Lung (tissue), 13 donors: ENCODE data around the gene EHD4. TPM values are rescaled to one million over a fixed set of nuclear protein-coding genes. Genes with fewer than 3 reads are reported as not detected.
A peak's percentile ranks its signal among the peaks of the same experiment; 100 is the strongest.

ENCODE experiments used
- ATAC-seq: fragments of 200-7000 bp; cut with Tn5 transposase; one replicate; pipeline ENCODE4 v1.9.1; 2020; ENCODE audit warnings: moderate number of reproducible peaks; ENCODE audit not compliant: insufficient read depth, low FRiP score
- DNase-seq, 3 donors: peaks; one replicate each; pipeline ENCODE4 v3.0.0-alpha.2; 2013 to 2017
- H3K27ac ChIP-seq, 2 donors: one replicate each; pipeline ENCODE4 v1.5.1; 2013; ENCODE audit warnings: mild to moderate bottlenecking in 2 of 2, moderate library complexity in 2 of 2, control low read depth in 1 of 2, inconsistent platforms in 1 of 2, low read depth in 1 of 2, low read length in 1 of 2
- H3K27me3 ChIP-seq, 3 donors: one replicate each; pipeline ENCODE4 v1.5.1; 2013; ENCODE audit warnings: low read length in 2 of 3; ENCODE audit not compliant: control insufficient read depth in 3 of 3, insufficient read depth in 3 of 3
- H3K36me3 ChIP-seq, 4 donors: one replicate each; pipeline ENCODE4 v1.5.1; 2013; ENCODE audit warnings: low read length in 4 of 4, mild to moderate bottlenecking in 1 of 4, moderate library complexity in 1 of 4; ENCODE audit not compliant: control insufficient read depth in 4 of 4, insufficient read depth in 4 of 4
- H3K4me1 ChIP-seq, 5 donors: one replicate each; pipeline ENCODE4 v1.5.1; 2013; ENCODE audit warnings: low read length in 5 of 5, mild to moderate bottlenecking in 2 of 5, moderate library complexity in 1 of 5; ENCODE audit not compliant: control insufficient read depth in 5 of 5, insufficient read depth in 5 of 5
- H3K4me3 ChIP-seq: one replicate; pipeline ENCODE4 v1.5.1; 2013; ENCODE audit warnings: mild to moderate bottlenecking, control low read depth, moderate library complexity
- H3K9ac ChIP-seq, 2 donors: one replicate each; pipeline ENCODE4 v1.5.1; 2013; ENCODE audit warnings: low read length in 2 of 2, control low read depth in 1 of 2; ENCODE audit not compliant: insufficient read depth in 1 of 2
- H3K9me3 ChIP-seq, 4 donors: one replicate each; pipeline ENCODE4 v1.5.1; 2013; ENCODE audit warnings: low read length in 3 of 4, mild to moderate bottlenecking in 1 of 4, moderate library complexity in 1 of 4; ENCODE audit not compliant: control insufficient read depth in 4 of 4, insufficient read depth in 3 of 4
- CTCF ChIP-seq: IDR thresholded peaks from 2 replicates; pipeline ENCODE4 v1.5.1; 2012; ENCODE audit warnings: mild to moderate bottlenecking; ENCODE audit errors: control extremely low read depth, extremely low read depth
- WGBS, 2 donors: extraction: QIAGEN DNeasy Blood & Tissue Kit; methylation state at CpG; one replicate each; pipeline ENCODE4 v1.1.7; 2013; 5-methylcytosine and 5-hydroxymethylcytosine counted together
- polyA plus RNA-seq, 2 donors: library from polyadenylated mRNA; stranded (reverse); fragments of 200-250 nt; gene quantifications; one replicate each; pipeline ENCODE4 v1.2.1, GENCODE V29; 2013
- small RNA-seq: library from RNA; depleted of rRNA; stranded (forward); fragments of <200 nt; gene quantifications from one replicate; pipeline ENCODE3, GENCODE V24; 2014; ENCODE audit warnings: low replicate concordance
- total RNA-seq, 2 donors: library from RNA; depleted of rRNA in 1 of 2; stranded (reverse); fragments of >200 nt in 1 of 2; gene quantifications; one replicate each; pipeline ENCODE4 v1.2.1, GENCODE V29; 2014 to 2021
- donor health status: control.
- donor health status: control.
- donor health status: Bipolar disorder and iron deficiency.
- donor health status: healthy.
- donor health status: DM: yes; HTN: yes; CAD: no.

Gene EHD4
- total and polyA plus RNA-seq, 4 donors, result 16.4 to 36.3 (median 25.9) TPM

- Histone ChIP-seq H3K4me3 (no peak overlapping the region), H3K27me3 (no peaks in the 10 kb centered on the region), H3K9ac (no peak overlapping the region), H3K27ac (no peak overlapping the region), H3K36me3 (peaks cover 0 to 53% (median 15%) of the 10 kb centered on the region in 4 donors), H3K4me1 (peaks cover 0 to 43% (median 2%) of the 10 kb centered on the region in 5 donors), H3K9me3 (no peaks in the 10 kb centered on the region)
- DNase-seq, result peak; percentile 61 to 66 (median 64)
- WGBS, 2 donors, result 86 to 88% methylated on average over 10 of the region's 10 CpGs
- no peak for ATAC-seq
- TF ChIP-seq CTCF, result no peak
These were observed 123.7 kb downstream of the EHD4 start for GRCh38 chr15:41848631-41849030.

- H3K9ac ChIP-seq, result no peak overlapping the region
- no peak for ATAC-seq
These were observed 124.4 kb downstream of the EHD4 start for GRCh38 chr15:41847981-41848380.

GRCh38 chr15:41847206-41847605 is 125.2 kb downstream of the EHD4 start:
- H3K9me3 ChIP-seq, result no peaks in the 10 kb centered on the region
- peaks cover 0 to 58% (median 16%) of the 10 kb centered on the region in 4 donors for H3K36me3 ChIP-seq
- no peak overlapping the region for H3K27ac ChIP-seq
- DNase-seq, result no peak
- no peak for ATAC-seq
- H3K27me3 ChIP-seq, result no peaks in the 10 kb centered on the region
- H3K4me1 ChIP-seq, result peaks cover 0 to 29% (median 2%) of the 10 kb centered on the region in 5 donors
- no peak for TF ChIP-seq CTCF
- H3K4me3 ChIP-seq, result no peak overlapping the region
- WGBS, 2 donors, result 89 to 97% methylated on average over 14 of the region's 14 CpGs
- no peak overlapping the region for H3K9ac ChIP-seq

More at GRCh38 chr15:41847981-41848380, 124.4 kb downstream of the EHD4 start:
- H3K27me3 ChIP-seq, result no peaks in the 10 kb centered on the region
- H3K36me3 ChIP-seq, result peaks cover 0 to 57% (median 16%) of the 10 kb centered on the region in 4 donors
- H3K4me3 ChIP-seq, result no peak overlapping the region
- WGBS, 2 donors, result 96 to 99% methylated on average over 9 of the region's 9 CpGs
- H3K9me3 ChIP-seq, result no peaks in the 10 kb centered on the region
- TF ChIP-seq CTCF, result no peak
- H3K27ac ChIP-seq, result no peak overlapping the region
- peaks cover 0 to 37% (median 2%) of the 10 kb centered on the region in 5 donors for H3K4me1 ChIP-seq
- DNase-seq, result no peak

Small RNA genes within 50 kb of the gene (small RNA-seq; reads per million reads assigned to genes)
- not detected for gene MIR4310
- not detected for gene RNA5SP393

Other genes with a start within 250 kb of the EHD4 start
- gene MAPKBP1, start 198.1 kb downstream of the EHD4 start, total RNA-seq, result 10 to 100 TPM; 20.2 to 25.7 TPM
- gene MAPKBP1, start 198.1 kb downstream of the EHD4 start, polyA plus RNA-seq, result 10 to 100 TPM in 1 of 2 donors, 1 to 10 TPM in 1; 7.2 to 12.6 TPM
- gene JMJD7, start 144.5 kb downstream of the EHD4 start, total RNA-seq, result 10 to 100 TPM; 13.2 to 28.1 TPM
- 10 to 100 TPM; 16.6 to 26.0 TPM for gene JMJD7, start 144.5 kb downstream of the EHD4 start, polyA plus RNA-seq
- 10 to 100 TPM in 1 of 2 donors, 1 to 10 TPM in 1; 8.4 to 12.8 TPM for gene PLA2G4B, start 133.7 kb downstream of the EHD4 start, total RNA-seq
- 10 to 100 TPM in 1 of 2 donors, 1 to 10 TPM in 1; 5.7 to 13.0 TPM for gene PLA2G4B, start 133.7 kb downstream of the EHD4 start, polyA plus RNA-seq
- 1 to 10 TPM; 1.6 to 2.0 TPM for gene SPTBN5, start 78.5 kb downstream of the EHD4 start, total RNA-seq
- gene SPTBN5, start 78.5 kb downstream of the EHD4 start, polyA plus RNA-seq, result 1 to 10 TPM; 1.8 to 3.5 TPM
- gene PLA2G4E, start 48.5 kb upstream of the EHD4 start, total RNA-seq, result 1 to 10 TPM in 1 of 2 donors, not detected in 1; 1.7 TPM
- 1 to 10 TPM in 1 of 2 donors, under 1 TPM in 1; 0.38 to 1.7 TPM for gene PLA2G4E, start 48.5 kb upstream of the EHD4 start, polyA plus RNA-seq
- gene PLA2G4D, start 122.0 kb upstream of the EHD4 start, total RNA-seq, result under 1 TPM in 1 of 2 donors, not detected in 1; 0.15 TPM
- under 1 TPM; 0.12 to 0.31 TPM for gene PLA2G4D, start 122.0 kb upstream of the EHD4 start, polyA plus RNA-seq
- 100 to 1,000 TPM in 1 of 2 donors, 10 to 100 TPM in 1; 10.9 to 116 TPM for gene PLA2G4F, start 184.1 kb upstream of the EHD4 start, total RNA-seq
- 10 to 100 TPM; 18.9 to 64.7 TPM for gene PLA2G4F, start 184.1 kb upstream of the EHD4 start, polyA plus RNA-seq
- 10 to 100 TPM; 63.8 to 99.1 TPM for gene VPS39, start 235.7 kb upstream of the EHD4 start, total RNA-seq
- 10 to 100 TPM; 29.4 to 39.3 TPM for gene VPS39, start 235.7 kb upstream of the EHD4 start, polyA plus RNA-seq